Activated CD4-positive, alpha-beta T cell treated with anti-CD3 and anti-CD28 coated beads, Interleukin-2, amount 10 ng/mL, durations not matched to agents 7 days and 5 days (primary cell): ENCODE results near the gene RPL37. TPM values are rescaled to one million over a fixed set of nuclear protein-coding genes. Genes with fewer than 3 reads are reported as not detected.

Source experiments
- total RNA-seq, 2 experiments: library from RNA; stranded (reverse); gene quantifications; one replicate each; pipeline ENCODE4 v1.2.3, GENCODE V29; 2021

The RPL37 gene
- total RNA-seq, 2 experiments from 2014 or later: 1,565 to 1,761 TPM

Other genes with a start within 250 kb of the RPL37 start
- gene PTGER4, start 155.3 kb downstream of the RPL37 start, total RNA-seq: 10 to 100 TPM; 45.7 to 46.8 TPM
- 10 to 100 TPM; 16.2 to 16.8 TPM for gene TTC33, start 79.3 kb downstream of the RPL37 start, total RNA-seq
- 10 to 100 TPM; 71.3 to 84.1 TPM for gene PRKAA1, start 36.8 kb downstream of the RPL37 start, total RNA-seq
- 1 to 10 TPM; 5.0 to 5.2 TPM for gene CARD6, start 6.1 kb upstream of the RPL37 start, total RNA-seq
- not detected for gene C7, start 74.3 kb upstream of the RPL37 start, total RNA-seq
- gene MROH2B, start 236.1 kb upstream of the RPL37 start, total RNA-seq: not detected